ENCODE results near the gene CNTN5.

The CNTN5 gene

DNA sequence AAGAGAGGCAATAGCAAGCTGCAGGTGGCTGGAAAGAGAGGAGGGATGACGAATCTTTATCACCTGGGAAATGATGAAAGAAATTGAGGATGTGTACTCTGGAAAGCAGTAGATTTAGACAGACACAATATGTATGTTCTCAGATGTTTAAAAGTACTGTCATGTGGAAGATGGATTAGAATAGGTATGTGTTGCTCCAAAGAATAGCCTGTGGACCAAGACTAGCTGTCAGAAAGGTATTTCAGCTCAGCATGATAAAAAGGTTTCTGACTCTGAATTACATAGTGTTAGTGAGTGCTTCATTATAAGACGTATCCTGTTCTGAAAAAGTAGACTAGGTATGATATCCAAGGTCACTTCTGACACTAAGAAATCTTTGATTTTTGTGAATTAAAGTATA is 322.4 kb downstream of the CNTN5 start:
- DNase-seq (ENCODE audit: extremely low spot score), result no peak
- POLR2A ChIA-PET, result no interaction called here
- TF ChIP-seq, protein P1, sequence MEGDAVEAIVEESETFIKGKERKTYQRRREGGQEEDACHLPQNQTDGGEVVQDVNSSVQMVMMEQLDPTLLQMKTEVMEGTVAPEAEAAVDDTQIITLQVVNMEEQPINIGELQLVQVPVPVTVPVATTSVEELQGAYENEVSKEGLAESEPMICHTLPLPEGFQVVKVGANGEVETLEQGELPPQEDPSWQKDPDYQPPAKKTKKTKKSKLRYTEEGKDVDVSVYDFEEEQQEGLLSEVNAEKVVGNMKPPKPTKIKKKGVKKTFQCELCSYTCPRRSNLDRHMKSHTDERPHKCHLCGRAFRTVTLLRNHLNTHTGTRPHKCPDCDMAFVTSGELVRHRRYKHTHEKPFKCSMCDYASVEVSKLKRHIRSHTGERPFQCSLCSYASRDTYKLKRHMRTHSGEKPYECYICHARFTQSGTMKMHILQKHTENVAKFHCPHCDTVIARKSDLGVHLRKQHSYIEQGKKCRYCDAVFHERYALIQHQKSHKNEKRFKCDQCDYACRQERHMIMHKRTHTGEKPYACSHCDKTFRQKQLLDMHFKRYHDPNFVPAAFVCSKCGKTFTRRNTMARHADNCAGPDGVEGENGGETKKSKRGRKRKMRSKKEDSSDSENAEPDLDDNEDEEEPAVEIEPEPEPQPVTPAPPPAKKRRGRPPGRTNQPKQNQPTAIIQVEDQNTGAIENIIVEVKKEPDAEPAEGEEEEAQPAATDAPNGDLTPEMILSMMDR (IDR thresholded peaks at IDR 0.05; ENCODE audit: control extremely low read depth, extremely low read depth, low read depth, missing control alignments), result no peak
- CTCF ChIA-PET, result interaction anchor here (1.9 kb wide), 1 partner anchor 10 kb away, joined by 4 read pairs; no protein-coding TSS in a partner anchor

DNA sequence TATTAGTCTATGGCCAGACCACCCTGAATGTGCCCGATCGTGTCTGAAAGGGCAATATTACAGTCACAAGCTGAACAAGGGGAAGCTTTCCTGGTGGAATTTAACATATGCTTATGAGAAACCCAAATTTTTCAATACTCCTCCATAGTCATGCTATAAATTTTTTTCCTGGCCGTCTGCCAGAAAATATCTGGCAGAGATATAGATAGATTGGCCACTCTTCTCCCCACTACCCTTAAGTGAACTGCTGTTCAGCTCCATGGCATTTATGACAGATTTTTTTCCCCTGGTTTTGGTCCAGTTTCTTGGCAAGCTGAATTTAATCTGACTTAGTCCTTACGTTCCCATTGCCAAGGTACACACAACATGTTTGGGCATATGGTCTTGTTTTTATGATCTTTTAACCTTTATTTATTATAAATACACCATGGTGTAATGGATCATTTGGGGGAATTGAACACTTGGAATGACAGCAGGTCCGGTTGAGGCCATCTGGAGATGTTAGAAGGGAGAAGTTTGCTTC is 328.5 kb downstream of the CNTN5 start:
- TF ChIP-seq, protein P1 (IDR thresholded peaks at IDR 0.05; ENCODE audit: control extremely low read depth, extremely low read depth, low read depth, missing control alignments), result no peak
- no peak for DNase-seq (ENCODE audit: extremely low spot score)
- CTCF ChIA-PET, result interaction anchor here (0.8 kb wide), 1 partner anchor 53 kb away, joined by 3 read pairs; no protein-coding TSS in a partner anchor
- POLR2A ChIA-PET, result no interaction called here

DNA sequence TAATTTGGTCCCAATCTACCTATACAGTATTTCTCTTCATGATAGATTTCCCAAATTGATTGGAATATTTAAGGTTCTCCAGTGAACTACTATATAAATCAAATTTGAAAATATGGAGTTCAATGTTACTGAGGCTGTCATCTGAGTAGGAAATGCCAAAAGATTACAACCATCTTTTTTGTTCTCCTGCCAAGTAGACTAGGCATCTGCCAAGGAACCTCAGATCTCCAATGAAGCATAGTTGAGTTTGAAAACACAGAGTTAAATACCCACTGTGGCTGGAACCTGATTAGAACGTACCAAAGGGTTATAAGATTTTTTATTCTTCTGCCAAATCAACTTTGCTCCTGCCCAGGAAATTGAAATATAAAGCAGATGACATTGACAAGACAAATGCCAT is 330.9 kb downstream of the CNTN5 start:
- no peak for DNase-seq (ENCODE audit: extremely low spot score)
- TF ChIP-seq, protein P1 (IDR thresholded peaks at IDR 0.05; ENCODE audit: control extremely low read depth, extremely low read depth, low read depth, missing control alignments), result no peak
- ChIA-PET POLR2A (no interaction called here), CTCF (no interaction called here)

DNA sequence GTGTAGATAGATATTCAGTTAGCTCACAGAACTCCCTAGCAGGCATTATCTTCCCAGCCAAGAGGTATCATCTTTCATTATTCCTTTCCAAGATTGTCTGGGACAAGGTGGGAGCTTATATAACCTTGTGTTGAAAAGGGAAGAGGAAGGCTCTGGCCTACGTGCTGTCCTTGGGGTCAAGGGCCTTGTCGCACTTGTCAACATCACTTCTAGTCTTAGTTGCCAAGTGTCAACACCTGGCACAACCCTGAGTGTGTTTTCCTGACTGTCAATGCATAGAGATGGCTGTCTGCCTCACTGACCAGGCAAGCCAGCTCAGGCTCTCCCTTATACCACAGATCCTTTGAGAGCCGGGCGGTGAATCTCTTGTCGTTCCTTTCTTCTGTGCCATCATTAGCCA is 331.9 kb downstream of the CNTN5 start:
- TF ChIP-seq, protein P1 (IDR thresholded peaks at IDR 0.05; ENCODE audit: control extremely low read depth, extremely low read depth, low read depth, missing control alignments), result no peak
- CTCF ChIA-PET, result interaction anchor here (1.5 kb wide), 1 partner anchor 10 kb away, joined by 4 read pairs; no protein-coding TSS in a partner anchor
- POLR2A ChIA-PET, result no interaction called here
- DNase-seq (ENCODE audit: extremely low spot score), result no peak

DNA sequence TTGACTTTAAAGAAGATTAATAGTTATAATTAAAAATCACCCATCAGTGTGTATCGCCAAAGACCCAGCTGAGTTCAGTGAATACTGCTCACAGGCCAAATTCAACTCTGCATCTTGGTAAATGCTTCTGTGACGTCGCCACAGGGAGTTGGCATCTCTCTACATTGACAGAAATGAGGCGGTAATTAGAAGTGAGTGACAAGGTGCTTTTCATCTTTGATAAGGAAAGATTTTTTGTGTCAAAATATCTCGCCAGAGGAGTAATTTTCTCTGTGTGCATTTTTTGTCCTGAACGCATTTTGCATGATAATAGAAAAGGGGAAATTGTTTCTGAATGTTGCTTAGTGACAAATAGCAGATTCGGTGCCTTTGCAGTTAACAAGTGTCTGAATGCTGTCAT is 345.8 kb downstream of the CNTN5 start:
- no peak for DNase-seq (ENCODE audit: extremely low spot score)
- ChIA-PET POLR2A (no interaction called here), CTCF (no interaction called here)
- TF ChIP-seq, protein P1 (IDR thresholded peaks at IDR 0.05; ENCODE audit: control extremely low read depth, extremely low read depth, low read depth, missing control alignments), result no peak

DNA sequence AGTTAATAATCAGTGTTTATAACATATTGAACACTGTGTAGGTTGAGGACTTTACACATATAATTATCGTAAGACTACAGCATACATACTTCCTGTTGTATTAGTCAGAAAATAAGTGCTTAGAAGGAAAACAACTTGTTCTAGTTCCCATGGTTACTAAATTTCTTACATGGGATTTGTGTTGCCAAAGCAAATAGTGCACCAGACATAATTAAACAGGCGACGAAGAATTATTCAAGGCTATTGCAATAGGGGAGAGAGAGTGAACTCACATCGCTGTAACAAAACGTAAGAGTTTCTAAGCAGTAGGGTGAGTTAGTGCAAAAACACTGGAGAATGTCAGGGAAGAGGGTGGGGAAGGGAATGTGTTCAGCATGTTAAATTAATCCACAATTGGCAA is 347.8 kb downstream of the CNTN5 start:
- POLR2A ChIA-PET, result no interaction called here
- no peak for DNase-seq (ENCODE audit: extremely low spot score)
- CTCF ChIA-PET, result interaction anchor here (1.5 kb wide), 1 partner anchor 13 kb away, joined by 3 read pairs; no protein-coding TSS in a partner anchor

More for the DNA sequence above, 347.8 kb downstream of the CNTN5 start:
- TF ChIP-seq, protein P1 (IDR thresholded peaks at IDR 0.05; ENCODE audit: control extremely low read depth, extremely low read depth, low read depth, missing control alignments), result no peak
